ENCODE results near the gene PYCR2.

DNA sequence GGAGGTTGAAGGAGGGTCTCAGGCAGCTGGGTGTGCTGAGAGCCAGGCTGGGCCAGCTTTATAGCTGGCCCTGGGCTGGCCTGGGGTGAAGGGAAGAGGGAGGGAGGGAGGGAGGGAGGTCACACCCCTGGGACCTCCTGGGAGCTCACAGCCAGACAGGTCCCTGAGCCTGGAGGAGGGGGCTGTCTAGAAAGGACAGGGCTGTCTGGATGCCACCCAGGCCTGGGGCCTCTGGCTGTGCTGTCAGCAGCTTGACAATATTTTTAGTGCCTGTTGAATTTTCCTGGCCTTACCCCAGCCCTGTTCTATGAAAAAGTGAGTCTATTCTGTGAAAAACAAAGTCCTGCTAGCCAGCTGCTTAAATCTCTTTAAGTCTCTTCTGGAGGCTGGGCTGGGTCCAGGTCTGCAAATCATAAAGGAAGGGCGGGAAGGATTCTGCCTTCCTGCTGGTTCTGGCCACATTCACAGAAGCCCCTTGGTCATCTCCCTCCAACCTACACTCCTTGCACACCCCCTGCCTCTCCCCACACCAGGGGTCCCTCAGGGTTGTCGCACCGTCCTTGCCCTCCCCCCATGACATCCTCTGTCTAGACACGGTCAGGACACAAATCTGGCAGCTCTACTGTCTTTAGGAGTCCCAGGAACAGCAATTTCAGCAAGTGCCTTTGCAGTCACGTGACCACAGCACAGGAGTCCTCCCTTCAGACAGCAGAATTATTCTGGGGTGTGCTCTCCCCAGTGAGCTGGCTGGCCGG is 17.3 kb upstream of the PYCR2 start, which contains the start of gene LEFTY2:
- TF ChIP-seq POLR2A (IDR thresholded peaks at IDR 0.05) = no peak
- TF ChIP-seq, protein P1, sequence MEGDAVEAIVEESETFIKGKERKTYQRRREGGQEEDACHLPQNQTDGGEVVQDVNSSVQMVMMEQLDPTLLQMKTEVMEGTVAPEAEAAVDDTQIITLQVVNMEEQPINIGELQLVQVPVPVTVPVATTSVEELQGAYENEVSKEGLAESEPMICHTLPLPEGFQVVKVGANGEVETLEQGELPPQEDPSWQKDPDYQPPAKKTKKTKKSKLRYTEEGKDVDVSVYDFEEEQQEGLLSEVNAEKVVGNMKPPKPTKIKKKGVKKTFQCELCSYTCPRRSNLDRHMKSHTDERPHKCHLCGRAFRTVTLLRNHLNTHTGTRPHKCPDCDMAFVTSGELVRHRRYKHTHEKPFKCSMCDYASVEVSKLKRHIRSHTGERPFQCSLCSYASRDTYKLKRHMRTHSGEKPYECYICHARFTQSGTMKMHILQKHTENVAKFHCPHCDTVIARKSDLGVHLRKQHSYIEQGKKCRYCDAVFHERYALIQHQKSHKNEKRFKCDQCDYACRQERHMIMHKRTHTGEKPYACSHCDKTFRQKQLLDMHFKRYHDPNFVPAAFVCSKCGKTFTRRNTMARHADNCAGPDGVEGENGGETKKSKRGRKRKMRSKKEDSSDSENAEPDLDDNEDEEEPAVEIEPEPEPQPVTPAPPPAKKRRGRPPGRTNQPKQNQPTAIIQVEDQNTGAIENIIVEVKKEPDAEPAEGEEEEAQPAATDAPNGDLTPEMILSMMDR (IDR thresholded peaks at IDR 0.05) = no peak
- TF ChIP-seq POLR2AphosphoS5 (IDR thresholded peaks at IDR 0.05; ENCODE audit: insufficient read depth in 1 of 2, low read depth in 1 of 2) = no peak

Measured in vagina (tissue), 2 donors.